GM19455 (cell line): Measurements from ENCODE around the gene ZNF74.

ENCODE experiments used
- ATAC-seq: cut with Tn5 transposase; IDR thresholded peaks from one replicate; pipeline ENCODE4 v1.9.1; 2021; ENCODE audit not compliant: unreplicated experiment

Gene ZNF74

DNA sequence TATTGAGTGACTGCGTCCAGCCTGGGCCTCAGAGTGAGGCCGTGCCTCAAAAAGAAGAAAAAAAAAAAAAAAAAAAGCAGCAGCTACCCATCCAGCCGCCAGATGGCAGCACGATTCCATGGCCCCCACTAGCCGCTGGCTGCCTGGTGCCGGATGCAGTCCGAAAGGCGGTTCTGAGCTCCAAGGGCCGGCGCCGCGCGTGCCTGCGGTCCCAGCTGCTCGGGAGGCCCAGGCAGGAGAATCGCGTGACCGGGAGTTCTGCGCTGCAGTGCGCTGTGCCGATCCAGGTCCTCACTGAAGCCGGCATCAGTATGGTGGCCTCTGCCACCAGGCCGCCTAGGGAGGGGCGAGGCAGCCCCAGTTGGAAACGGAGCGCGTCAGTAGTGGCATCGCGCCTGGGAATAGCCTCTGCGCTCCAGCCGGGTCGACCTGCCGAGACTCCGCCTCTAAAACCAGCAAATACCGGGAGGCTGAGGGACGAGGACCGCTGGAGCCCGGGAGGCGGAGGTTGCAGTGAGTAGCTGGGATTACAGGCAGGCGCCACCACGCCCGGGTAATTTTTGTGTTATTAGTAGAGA is 24.3 kb downstream of the ZNF74 start:
- ATAC-seq, result no peak

DNA sequence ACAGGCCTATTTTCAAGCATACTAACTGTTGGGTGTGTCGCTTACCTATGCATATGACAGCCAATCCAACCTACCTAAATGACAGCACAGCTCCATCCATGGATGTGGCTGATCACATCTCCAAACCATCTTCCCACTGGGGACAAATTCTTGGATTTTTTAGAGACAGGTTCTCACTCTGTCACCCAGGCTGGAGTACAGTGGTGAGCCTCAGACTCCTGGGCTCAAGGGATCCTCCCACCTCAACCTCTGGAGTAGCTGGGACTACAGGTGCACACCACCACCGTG is 25.7 kb downstream of the ZNF74 start:
- no peak for ATAC-seq

DNA sequence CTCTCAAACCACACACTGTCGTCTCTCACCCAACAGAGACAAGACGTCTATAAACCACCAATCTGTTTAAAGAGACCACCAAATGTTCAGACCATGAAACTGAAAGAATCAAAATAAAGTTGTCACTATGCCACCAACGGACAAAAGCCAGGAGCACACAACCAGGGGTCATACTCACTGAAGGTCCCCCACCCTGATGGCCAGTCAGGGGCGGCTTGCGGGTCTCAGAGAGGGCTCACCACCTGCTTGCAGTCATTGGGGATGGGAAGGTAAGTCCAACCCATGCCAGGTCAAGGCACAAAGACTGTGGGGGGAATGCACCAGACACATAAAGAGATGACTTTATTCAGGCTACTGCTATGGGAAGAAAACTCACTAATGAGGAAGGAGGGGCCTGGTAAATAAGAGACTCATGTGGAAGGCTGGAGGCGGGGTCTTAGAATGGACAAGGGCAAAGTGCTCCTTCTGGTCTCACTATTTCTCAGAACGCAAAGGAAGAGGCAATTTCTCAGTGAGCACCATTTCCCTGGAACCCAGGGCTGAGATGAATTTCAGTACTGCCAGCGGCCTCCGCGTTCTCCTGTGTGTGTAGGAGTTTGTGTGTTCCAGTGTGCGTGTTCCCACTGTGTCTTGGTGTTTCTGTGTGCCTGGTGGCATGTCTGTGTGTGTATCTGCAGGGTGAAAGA is 26.3 kb downstream of the ZNF74 start:
- no peak for ATAC-seq

DNA sequence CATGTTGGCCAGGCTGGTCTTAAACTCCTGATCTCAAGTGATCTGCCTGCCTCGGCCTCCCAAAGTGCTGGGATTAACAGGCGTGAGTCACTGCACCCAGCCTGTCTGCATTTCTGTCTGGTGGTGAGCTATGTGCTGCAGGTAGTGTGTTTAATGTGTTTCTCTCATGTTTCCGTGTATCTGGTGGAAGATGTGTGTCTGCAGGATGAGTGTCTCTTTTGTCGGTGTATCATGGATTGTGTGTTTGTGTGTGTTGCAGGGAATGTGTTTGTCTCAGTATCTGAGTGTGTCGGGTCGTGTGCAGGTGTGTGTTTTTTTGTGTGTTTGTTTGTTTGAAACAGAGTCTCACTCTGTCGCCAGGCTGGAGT is 27.5 kb downstream of the ZNF74 start:
- ATAC-seq, result no peak

DNA sequence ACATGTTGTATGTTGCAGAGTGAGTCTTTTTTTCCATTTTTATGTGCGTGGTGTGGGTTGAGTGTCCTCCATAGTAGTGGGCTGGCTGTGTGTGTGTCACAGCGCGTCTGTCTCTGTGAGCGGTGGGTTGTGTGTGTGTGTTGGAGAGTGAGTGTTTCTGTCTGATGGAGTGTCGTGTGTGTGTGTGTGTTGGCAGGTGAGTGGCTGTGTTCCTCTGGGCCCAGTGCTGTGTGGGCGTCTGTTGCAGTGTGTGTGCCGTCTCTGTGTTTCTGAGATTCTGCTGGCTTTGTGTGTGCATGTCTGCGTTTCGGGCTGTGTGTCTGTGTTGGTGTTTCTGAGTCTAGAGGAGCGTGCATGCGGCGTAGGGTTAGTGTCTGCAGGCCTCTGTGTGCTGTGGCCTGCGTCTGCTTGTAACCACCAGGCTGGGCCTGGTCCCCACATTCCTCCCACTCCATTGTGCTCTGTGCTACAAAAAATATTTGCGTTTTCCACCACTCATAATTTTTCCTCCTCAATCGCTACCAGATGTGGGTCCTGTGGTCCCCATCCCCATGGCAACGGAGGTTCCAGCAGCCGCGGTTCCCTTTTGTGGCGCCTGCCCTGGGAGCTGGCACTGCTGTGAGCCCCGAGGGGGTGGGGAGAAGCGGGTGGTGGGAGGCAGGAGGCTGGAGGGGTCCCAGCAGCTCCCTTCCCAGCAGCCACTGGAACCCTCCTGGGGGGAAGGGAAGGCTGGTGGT is 28.5 kb downstream of the ZNF74 start:
- no peak for ATAC-seq

DNA sequence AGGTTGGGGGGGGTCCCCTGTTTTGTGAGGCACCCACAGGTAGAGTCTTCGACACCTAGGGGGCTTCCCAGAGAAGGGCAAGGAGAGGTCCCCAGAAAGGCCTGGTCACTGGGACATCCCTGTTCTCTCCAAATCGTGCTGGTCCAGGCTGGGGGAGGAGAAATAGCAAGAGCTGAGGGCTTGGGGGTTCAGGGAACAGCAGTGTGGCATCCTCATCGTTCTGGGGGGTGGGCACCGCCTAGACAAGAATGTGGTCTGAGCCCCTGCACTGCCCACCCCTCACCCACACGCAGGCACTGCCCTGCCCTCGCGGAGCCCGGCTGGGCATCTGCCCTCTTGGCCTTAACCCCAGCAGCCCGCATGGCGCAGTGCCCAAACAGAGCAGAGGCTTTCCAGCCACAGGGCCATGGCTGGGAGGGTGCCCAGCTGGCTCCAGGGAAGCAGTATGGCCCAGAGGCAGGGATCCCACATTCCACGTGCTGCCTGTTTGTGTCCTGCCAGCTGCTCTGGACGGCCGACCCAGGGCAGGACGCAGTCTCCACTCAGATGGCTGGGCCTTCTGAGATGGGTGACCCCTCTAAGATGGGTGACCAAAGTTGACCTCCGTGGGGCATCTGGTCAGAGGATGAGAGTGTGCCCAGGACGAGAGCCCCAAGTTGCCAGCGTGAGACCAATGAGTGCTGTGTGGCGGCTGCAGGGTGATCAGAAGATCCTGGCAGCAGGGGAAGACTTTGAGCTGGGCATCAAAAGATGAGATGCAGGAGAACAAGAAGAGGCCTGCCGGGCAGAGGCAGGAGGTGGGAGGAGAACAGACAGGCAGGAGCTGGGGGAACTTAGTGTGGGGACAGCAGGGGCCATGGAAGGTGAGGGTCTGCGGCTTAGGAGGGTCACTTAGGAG is 29.3 kb downstream of the ZNF74 start:
- ATAC-seq, result no peak

DNA sequence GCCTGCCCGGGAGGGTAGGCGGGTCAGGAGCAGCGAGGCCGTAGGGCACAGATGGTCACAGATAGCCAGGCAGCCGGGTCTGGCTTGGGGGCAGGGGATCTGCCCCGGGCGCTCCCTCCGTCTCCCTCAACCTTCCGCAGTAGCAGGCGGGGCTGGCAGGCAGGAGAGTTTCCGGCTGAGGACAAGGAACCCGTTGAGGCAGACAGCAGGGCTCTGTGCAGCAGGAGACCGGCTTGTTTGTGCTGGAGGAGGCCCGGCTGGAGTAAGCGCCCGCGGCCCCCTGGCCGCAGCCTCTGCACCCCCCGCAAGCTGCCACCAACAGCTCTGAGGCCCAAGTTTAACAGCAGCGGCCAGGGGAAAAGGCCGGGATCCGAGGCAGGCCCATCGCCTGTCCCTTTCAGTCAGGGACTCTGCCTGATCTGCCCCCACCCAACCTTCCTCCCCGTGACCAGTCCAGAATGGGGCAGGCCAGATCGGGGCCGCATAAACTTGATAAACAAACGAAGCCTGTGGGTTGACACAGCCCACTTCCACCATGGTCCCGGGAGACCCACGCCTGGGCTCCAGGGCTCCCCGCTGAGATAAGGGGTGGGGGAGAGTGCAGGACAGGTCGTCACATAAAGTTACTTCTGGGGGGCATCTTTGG is 30.1 kb downstream of the ZNF74 start:
- ATAC-seq, result no peak

DNA sequence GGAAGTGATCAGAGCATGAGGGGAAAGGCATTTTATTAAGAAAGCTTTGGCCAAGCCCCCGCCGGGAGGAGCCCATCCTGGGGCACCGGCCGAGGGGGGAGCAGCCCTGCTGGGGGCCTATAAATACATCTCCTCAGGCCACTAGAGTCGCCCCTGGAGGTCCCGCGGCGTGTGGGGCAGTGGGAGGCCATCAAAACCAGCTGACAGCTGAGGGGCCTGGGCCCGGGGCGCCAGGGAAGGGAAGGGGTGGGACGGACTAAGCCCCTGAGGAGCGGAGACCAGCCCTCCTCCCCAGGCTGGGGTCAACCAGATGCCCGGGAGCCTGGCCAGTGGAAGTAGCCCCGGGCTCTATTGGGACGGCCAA is 30.6 kb downstream of the ZNF74 start:
- ATAC-seq, result no peak

DNA sequence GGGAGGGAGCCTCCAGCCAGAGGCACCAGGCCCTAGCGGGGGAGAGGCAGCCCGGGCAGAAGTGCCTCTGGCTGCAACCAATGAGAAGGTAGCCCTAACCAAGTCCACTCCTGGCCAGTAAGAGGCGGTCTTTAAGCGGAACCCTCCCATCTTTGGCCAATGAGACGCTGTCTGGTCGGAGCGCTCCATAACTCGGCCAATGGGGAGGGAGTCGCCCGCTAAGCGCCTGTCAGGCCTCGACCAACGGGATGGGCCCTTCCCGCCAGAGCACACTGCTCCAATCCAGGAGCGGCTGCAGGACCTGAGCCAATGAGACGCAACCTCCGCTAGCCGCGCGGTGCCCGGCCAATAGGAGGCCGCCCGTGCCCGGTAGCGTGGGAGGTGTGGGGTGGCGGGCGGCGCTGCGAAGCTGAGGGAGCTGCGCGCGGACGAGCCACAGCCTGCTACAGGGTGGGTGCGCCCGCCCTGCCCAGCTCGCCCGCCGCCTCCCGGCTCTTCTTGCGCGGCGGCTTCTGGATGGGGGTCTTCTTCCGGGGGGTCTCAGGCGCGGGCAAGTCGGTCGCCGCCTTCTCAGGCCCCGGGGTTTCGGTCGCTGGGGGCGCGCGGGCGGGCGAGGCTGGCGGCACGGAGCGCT is 31.1 kb downstream of the ZNF74 start:
- no peak for ATAC-seq

DNA sequence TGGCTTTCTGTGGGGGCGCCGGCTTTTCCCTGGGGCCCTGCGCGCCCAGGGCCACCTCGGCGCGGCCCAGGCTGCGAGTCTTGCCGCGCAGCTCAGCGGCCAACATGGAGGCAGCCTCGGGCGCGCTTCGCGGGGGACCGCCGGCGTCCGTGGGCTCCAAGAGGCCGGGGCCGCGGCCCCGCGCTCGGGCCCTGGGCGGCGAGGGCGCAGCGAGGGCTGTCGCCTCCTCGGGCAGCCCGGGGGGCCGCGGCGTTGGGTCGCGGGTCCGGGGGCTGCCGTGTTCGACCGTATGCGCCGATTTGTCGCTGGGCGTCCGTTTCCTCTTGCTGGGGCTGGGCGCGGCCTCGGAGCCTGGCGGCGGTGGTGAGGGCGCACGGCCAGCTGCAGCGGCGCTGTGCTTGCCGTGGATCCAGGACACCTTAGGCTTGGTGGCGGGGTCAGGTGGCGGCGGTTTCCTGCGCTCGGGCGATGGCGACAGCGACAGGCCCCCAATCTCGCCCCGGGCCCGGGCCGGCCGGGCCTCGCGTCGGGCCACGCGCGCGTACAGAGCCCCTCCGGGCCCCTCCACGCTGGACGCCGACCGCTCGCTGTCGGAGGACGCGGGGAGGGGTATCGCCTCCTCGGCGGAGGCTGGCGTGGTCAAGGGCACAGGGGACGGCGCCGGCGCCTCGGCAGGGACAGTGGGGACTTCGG is 31.8 kb downstream of the ZNF74 start:
- ATAC-seq, result no peak

DNA sequence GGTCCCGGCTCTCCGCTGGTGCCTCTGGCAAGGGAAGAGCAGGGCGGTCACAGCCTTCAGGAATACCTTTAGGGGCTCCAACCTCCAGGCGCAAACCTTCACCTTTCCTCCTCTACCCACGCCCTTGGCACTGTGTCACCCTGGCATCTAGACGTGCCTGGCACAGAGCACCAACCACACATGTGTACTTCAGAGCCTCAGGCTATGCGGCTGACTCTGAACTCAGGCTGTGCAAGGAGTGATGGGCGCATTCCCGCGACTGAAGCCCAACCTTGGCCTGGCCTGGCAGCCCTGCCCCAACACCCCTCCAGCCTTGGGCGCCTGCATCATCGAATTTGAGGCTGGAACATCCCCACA is 32.3 kb downstream of the ZNF74 start:
- no peak for ATAC-seq

DNA sequence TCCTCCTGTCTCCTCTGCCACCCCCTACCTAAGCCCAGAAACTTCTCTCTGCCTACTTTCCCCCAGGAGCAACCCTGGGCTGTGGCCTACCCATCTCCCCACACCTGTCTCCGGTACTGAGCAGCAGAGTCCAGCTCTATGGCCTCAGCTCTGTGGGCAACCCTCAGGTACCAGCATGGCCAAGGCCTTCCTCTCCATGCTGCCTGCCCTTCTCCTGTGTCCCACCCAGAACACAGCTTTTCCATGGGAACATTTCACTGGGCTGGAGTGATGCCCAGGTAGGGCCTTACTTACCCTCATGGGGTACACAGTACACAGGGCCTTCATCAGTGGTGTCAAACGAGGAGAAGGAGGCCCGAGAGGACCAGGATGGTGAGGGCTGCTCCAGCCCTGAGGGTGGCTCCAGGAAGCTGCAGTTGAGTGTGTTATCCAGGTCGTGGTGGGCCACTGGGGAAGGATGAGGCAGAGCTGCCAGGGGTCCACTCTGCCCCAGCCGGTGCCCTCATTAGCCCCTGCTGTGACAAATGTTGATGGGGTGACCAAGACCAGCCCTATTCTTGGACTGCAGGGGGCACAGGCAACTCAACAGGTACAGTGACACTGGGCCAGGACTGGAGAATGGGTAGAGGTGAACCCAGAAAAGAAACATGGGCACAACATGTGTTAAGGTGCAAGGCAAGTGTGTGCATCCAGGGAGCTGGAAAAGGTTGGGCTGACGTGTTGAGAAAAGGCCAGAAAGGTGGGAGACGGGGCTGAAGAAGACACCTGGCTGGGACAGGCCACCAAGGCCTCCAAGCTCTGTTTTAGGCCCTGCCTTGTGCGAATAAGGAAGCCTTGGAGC is 33.4 kb downstream of the ZNF74 start:
- ATAC-seq, result no peak

DNA sequence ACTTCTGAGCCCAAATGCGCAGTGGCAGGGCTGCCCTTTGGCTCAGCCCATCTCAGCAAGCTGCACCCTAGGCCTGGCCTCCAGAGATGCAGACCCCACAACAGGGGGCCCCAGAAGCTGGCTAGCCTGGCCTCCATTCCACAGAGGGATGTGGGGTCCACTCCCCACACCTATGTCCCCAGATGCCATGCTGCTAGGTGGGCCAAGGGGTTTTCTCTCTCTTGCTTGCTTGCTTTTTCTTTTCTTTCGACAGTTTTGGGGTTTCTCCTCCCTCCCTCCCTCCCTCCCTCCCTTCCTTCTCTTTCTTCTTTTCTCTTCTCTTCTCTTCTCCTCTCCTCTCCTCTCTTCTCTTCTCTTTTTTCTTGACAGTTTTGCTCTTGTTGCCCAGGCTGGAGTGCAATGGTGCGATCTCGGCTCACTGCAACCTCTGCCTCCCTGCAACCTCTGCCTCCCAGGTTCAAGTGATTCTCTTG is 34.0 kb downstream of the ZNF74 start:
- no peak for ATAC-seq

DNA sequence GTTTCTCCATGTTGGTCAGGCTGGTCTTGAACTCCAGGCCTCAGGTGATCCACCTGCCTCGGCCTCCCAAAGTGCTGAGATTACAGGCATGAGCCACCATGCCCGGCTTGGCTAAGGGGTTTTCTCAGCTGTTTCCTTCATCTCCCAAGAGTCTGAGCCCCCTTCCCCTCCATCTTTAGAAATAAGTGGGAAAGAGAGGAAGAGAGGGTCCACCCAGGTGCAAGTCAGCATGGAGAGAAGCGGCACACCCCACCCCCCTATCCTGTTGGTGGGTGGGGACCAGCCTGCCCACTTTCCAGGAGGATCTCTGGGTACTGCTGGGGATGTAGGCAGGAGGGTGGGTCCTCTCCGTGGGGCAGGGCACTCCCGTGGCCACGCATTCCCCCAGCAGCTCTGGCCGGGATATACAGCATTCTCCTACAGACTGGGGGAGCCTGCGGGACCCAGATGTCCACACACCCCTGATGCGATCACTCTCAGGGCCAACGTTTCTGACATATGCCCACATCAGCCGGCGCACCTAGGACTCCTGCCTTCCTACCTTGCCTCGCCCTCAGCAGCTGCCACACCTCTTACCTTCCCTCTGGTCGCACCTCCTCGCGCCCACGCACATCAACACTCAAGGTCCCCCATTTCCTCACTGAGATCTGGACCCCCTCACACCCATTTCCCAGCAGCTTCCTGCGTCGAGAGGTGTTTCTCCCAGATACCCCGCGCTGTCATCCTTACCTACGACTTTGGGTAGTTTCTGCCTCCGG is 34.7 kb downstream of the ZNF74 start:
- ATAC-seq, result no peak

DNA sequence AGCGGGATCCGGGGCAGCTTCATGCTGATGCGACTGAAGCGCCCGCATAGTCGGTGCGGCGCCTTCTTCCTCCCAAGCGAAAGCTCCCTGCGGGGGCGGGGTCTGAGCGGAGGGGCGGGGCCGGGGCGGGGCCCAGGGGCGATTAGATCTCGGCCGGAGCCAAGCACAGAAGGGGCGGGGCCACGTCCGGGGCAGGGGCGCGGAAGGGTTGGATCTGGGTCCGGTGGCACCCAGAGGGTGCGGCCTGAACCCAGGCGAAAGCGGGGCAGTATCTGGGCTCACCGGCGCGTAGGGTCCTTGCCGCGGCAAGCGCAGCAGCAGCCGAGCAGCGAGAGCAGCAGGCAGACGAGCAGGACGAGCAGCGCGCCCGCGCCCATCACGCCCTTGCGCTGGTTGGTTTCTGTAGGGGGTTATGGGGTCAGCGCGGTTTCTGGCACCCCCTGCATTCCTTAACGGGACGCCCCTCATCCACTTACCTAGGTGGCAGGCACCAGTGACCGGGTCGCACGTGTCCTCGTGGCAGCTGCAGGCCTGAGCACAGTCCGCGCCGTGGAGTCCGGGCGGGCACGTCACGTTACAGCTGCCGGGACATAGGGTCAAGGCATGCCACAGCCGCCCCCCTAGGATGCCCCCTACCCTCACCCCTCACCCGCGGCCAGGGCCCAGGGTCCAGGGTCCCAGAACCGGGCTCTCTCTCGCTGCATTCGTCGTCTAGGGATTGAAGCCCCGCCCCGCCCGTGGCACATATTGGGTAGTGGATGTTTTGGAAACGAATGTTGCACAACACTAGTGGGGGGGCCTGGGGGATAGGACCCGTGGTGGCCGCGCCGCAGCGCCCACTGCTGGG is 35.5 kb downstream of the ZNF74 start:
- peak; percentile 64 for ATAC-seq

DNA sequence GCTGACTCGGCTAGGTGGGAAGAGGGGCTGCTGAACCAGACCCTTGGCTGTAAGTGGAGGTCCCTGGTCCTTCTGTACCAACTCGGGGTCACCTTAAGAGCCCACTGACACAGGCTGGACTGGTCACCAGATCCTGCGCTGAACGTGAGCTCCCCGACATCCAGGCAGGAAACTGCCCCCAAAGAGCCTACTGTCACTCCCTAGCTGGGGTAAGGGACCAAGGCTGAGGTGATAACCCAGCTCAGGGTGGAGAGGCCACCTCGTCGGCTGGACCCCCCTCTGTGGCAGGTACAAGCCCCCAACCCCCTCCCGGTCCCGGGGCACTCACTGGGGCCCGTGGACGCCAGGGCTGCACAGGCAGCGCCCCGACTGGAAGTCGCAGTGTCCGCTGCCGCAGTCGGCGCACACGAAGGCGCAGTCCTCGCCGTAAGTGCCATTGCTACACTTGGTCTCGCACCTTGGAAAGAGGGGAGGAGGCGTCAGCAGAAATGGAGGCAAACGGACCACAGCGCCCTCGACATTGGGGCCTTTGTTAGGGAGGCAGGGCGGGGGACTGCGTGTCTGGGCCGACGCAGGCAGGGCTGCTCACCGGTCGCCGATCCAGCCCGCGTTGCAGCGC is 36.3 kb downstream of the ZNF74 start:
- no peak for ATAC-seq
